Vagina (tissue), 2 donors: ENCODE measurements around the gene PSMB7. TPM values are rescaled to one million over a fixed set of nuclear protein-coding genes. Genes with fewer than 3 reads are reported as not detected.

Experiments
- DNase-seq, 2 donors: peaks; one replicate each; pipeline ENCODE4 v3.0.0-alpha.2; 2017; ENCODE audit errors: extremely low spot score in 2 of 2
- H3K27ac ChIP-seq: fragments of 200-600 bp; sonication (generic); one replicate; pipeline ENCODE4 v1.5.1; 2019
- H3K27me3 ChIP-seq: fragments of 200-600 bp; sonication (generic); one replicate; pipeline ENCODE4 v1.5.1; 2019
- H3K36me3 ChIP-seq, 2 donors: fragments of 200-600 bp; sonication (generic); one replicate each; pipeline ENCODE4 v1.5.1; 2017 to 2019
- H3K4me1 ChIP-seq: fragments of 200-600 bp; sonication (generic); one replicate; pipeline ENCODE4 v1.5.1; 2019
- H3K4me3 ChIP-seq, 2 donors: fragments of 200-600 bp; sonication (generic); 1 replicate in 1 of 2; 2 replicates in 1 of 2; pipeline ENCODE4 v1.5.1; 2016 to 2019
- H3K9me3 ChIP-seq: fragments of 200-600 bp; sonication (generic); one replicate; pipeline ENCODE4 v1.5.1; 2019
- POLR2A ChIP-seq, 2 donors: fragments of 450-650 bp; IDR thresholded peaks; one replicate each; pipeline ENCODE4 v1.6.1; 2017; ENCODE audit warnings: antibody characterized with exemption in 2 of 2, mild to moderate bottlenecking in 2 of 2, moderate library complexity in 2 of 2
- POLR2AphosphoS5 ChIP-seq, 2 donors: sonication (generic); formaldehyde crosslinking; IDR thresholded peaks; one replicate each; pipeline ENCODE4 v1.9.0; 2017; ENCODE audit warnings: antibody characterized with exemption in 2 of 2, mild to moderate bottlenecking in 2 of 2, low read depth in 1 of 2; ENCODE audit not compliant: insufficient read depth in 1 of 2
- intact Hi-C: fragments of 100-400 bp; cut with DNase I; formaldehyde crosslinking; loops from one replicate; pipeline ENCODE4 v1.15.1; 2023
- total RNA-seq: library from RNA; depleted of rRNA; stranded (reverse); fragments of >200 nt; gene quantifications from one replicate; pipeline ENCODE4 v1.2.3, GENCODE V29; 2016
- TF ChIP-seq, protein P1 (sequence below), 3 experiments: fragments of 450-650 bp in 2 of 3; fragments of 200-600 bp in 1 of 3; sonication (generic) in 1 of 3; IDR thresholded peaks; one replicate each; pipeline ENCODE4 v1.5.1; 2017 to 2019; ENCODE audit warnings: antibody characterized with exemption in 3 of 3, mild to moderate bottlenecking in 2 of 3, moderate library complexity in 2 of 3

PSMB7 gene
- total RNA-seq, 1 donor from 2014 or later = 121 TPM

GRCh38 chr9:124423591-124423990, 8.3 kb upstream of the PSMB7 start:
- Histone ChIP-seq H3K4me3 (no peak overlapping the region), H3K27me3 (no peaks in the 10 kb centered on the region), H3K4me1 (no peaks in the 10 kb centered on the region), H3K27ac (no peak overlapping the region), H3K9me3 (no peaks in the 10 kb centered on the region), H3K36me3 (no peaks in the 10 kb centered on the region)
- TF ChIP-seq POLR2A (IDR thresholded peaks at IDR 0.05) (no peak), POLR2AphosphoS5 (IDR thresholded peaks at IDR 0.05; ENCODE audit: insufficient read depth in 1 of 2, low read depth in 1 of 2) (no peak)
- TF ChIP-seq, protein P1, sequence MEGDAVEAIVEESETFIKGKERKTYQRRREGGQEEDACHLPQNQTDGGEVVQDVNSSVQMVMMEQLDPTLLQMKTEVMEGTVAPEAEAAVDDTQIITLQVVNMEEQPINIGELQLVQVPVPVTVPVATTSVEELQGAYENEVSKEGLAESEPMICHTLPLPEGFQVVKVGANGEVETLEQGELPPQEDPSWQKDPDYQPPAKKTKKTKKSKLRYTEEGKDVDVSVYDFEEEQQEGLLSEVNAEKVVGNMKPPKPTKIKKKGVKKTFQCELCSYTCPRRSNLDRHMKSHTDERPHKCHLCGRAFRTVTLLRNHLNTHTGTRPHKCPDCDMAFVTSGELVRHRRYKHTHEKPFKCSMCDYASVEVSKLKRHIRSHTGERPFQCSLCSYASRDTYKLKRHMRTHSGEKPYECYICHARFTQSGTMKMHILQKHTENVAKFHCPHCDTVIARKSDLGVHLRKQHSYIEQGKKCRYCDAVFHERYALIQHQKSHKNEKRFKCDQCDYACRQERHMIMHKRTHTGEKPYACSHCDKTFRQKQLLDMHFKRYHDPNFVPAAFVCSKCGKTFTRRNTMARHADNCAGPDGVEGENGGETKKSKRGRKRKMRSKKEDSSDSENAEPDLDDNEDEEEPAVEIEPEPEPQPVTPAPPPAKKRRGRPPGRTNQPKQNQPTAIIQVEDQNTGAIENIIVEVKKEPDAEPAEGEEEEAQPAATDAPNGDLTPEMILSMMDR (IDR thresholded peaks at IDR 0.05) = no peak
- intact Hi-C loops = no loop called here
- no peak for DNase-seq

GRCh38 chr9:124423155-124423554, 7.9 kb upstream of the PSMB7 start:
- TF ChIP-seq POLR2AphosphoS5 (IDR thresholded peaks at IDR 0.05; ENCODE audit: insufficient read depth in 1 of 2, low read depth in 1 of 2) = no peak
- TF ChIP-seq, protein P1 (IDR thresholded peaks at IDR 0.05) = no peak
- TF ChIP-seq POLR2A (IDR thresholded peaks at IDR 0.05) = no peak
- H3K27ac ChIP-seq = no peak overlapping the region
- intact Hi-C loops = no loop called here
- no peaks in the 10 kb centered on the region for H3K36me3 ChIP-seq
- DNase-seq = no peak
- H3K4me1 ChIP-seq = no peaks in the 10 kb centered on the region
- no peak overlapping the region for H3K4me3 ChIP-seq
- no peaks in the 10 kb centered on the region for H3K27me3 ChIP-seq
- no peaks in the 10 kb centered on the region for H3K9me3 ChIP-seq

DNA sequence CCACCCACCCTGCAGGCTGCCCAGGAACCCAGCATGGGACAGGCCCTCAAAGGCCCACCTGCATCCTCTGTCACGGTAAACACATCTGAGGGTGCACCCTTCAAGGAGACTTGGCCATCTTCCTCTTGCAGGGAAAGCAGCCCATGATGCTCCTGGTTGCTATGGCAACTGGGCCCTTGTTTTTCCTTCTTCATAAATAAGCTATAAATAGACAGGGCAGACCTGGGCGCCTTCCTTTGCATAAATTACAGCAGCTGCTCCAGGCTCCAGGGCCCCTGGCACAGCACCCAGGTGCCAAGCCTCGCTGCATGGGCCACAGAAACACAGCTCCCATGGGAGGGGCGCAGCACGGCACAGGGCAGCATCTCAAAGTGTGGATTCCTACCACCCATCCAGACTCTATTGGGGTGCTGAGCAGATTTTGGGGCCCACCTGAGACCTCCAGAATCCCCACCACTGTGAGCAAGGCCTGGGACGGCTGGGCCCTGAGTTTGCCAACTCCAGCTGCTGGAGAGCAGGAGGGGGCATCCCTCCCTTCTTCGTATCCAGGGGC, 5.8 kb upstream of the PSMB7 start:
- Histone ChIP-seq H3K4me1 (no peaks in the 10 kb centered on the region), H3K36me3 (no peaks in the 10 kb centered on the region), H3K27ac (no peak overlapping the region), H3K9me3 (no peaks in the 10 kb centered on the region), H3K4me3 (no peak overlapping the region), H3K27me3 (no peaks in the 10 kb centered on the region)
- TF ChIP-seq POLR2AphosphoS5 (IDR thresholded peaks at IDR 0.05; ENCODE audit: insufficient read depth in 1 of 2, low read depth in 1 of 2) = no peak
- TF ChIP-seq, protein P1 (IDR thresholded peaks at IDR 0.05) = no peak
- TF ChIP-seq POLR2A (IDR thresholded peaks at IDR 0.05) = no peak
- intact Hi-C loops = no loop called here
- no peak for DNase-seq

DNA sequence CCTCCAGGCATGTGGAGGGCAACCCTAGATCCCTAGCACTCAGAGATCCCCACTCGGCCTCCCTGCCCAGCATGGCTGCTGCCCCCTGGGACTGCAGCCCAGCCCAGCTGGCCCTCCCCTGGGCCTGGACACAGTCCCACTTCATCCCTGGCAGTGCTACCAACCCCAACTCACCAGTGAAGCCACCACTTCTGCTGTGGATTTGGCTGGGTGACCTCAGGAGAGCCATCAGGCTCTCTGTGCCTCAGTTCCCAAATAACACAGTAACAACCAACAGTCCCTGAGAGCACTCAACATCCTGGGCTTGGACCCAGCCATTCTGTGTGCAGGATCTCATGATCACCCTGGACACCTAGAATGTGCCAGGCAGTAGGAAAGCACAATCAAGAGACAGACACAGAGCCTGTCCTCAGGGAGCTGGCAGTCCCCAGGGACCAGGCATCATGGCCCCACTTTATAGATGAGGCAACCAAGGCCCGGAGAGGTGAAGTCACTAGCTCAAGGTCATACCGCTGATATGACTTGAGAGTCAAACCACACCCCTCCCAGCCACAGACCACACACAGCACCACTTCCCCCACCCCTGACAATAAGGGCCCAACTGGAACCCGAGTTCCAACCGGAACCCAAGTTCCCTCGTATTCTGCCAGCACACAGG, 4.7 kb upstream of the PSMB7 start:
- TF ChIP-seq POLR2A (IDR thresholded peaks at IDR 0.05) = no peak
- no peak for TF ChIP-seq POLR2AphosphoS5 (IDR thresholded peaks at IDR 0.05; ENCODE audit: insufficient read depth in 1 of 2, low read depth in 1 of 2)
- TF ChIP-seq, protein P1 (IDR thresholded peaks at IDR 0.05) = no peak

GRCh38 chr9:124415852-124416484, 726 bp upstream of the PSMB7 start:
- TF ChIP-seq POLR2AphosphoS5 (IDR thresholded peaks at IDR 0.05; ENCODE audit: insufficient read depth in 1 of 2, low read depth in 1 of 2) (no peak), POLR2A (IDR thresholded peaks at IDR 0.05) (no peak)
- TF ChIP-seq, protein P1 (IDR thresholded peaks at IDR 0.05) = no peak
- Histone ChIP-seq H3K27ac (no peak overlapping the region), H3K4me1 (peaks cover 19% of the 10 kb centered on the region), H3K9me3 (no peaks in the 10 kb centered on the region), H3K4me3 (peak overlapping the region; percentile 77 to 87), H3K27me3 (no peaks in the 10 kb centered on the region), H3K36me3 (peaks cover 0 to 32% of the 10 kb centered on the region in 2 donors)
- intact Hi-C loops = no loop called here
- DNase-seq = no peak

More for the DNA sequence above, 4.7 kb upstream of the PSMB7 start:
- DNase-seq = no peak
- Histone ChIP-seq H3K9me3 (no peaks in the 10 kb centered on the region), H3K4me3 (no peak overlapping the region), H3K4me1 (no peaks in the 10 kb centered on the region), H3K27me3 (no peaks in the 10 kb centered on the region), H3K36me3 (no peaks in the 10 kb centered on the region), H3K27ac (no peak overlapping the region)
- intact Hi-C loops = no loop called here
